K562 (cell line): Measurements from ENCODE around the gene ENPP7. TPM values are rescaled to one million over a fixed set of nuclear protein-coding genes. Genes with fewer than 3 reads are reported as not detected.

Experiments
- CREBBP ChIP-seq: IDR thresholded peaks from one replicate; pipeline ENCODE4 v1.6.1; 2012; ENCODE audit warnings: low read depth, mild to moderate bottlenecking, control low read depth, inconsistent platforms, low read length
- MCM7 ChIP-seq, 2 experiments: fragments of 450-650 bp; IDR thresholded peaks; 2 replicates each; pipeline ENCODE4 v1.6.1; 2016 to 2018
- POLR2AphosphoS5 ChIP-seq: IDR thresholded peaks from 2 replicates; pipeline ENCODE4 v1.6.1; 2011; ENCODE audit warnings: mild to moderate bottlenecking, low read depth, low read length, moderate library complexity; ENCODE audit not compliant: control insufficient read depth, insufficient read depth
- SLC30A9 ChIP-seq: fragments of 250-450 bp; sonication (Bioruptor Pico); IDR thresholded peaks from 2 replicates; pipeline ENCODE4 v1.8.0; 2022; ENCODE audit warnings: mild to moderate bottlenecking, moderate library complexity
- ZBTB40 ChIP-seq, 2 experiments: fragments of 450-650 bp in 1 of 2; sonication (generic) in 1 of 2; formaldehyde crosslinking in 1 of 2; IDR thresholded peaks; 2 replicates each; pipeline versions ENCODE4 v1.7.1 to v1.9.0; 2016 to 2022; ENCODE audit warnings: inconsistent platforms in 1 of 2, mild to moderate bottlenecking in 1 of 2, missing genetic modification reagents in 1 of 2
- ZFPM2 ChIP-seq: fragments of 250-450 bp; sonication (Bioruptor Pico); IDR thresholded peaks from 2 replicates; pipeline ENCODE4 v1.5.1; 2022; ENCODE audit warnings: mild to moderate bottlenecking
- ZFX ChIP-seq: sonication (generic); formaldehyde crosslinking; IDR thresholded peaks from 2 replicates; pipeline ENCODE4 v1.8.0; 2022; ENCODE audit warnings: mild to moderate bottlenecking, missing genetic modification reagents, moderate library complexity
- ZNF12 ChIP-seq: sonication (generic); formaldehyde crosslinking; IDR thresholded peaks from 2 replicates; pipeline ENCODE4 v1.4.0; 2020; ENCODE audit warnings: mild to moderate bottlenecking, missing genetic modification reagents
- polyA plus RNA-seq, 8 experiments: library from polyadenylated mRNA; depleted of rRNA in 4 of 8; stranded (reverse) in 5 of 8; unstranded in 3 of 8; fragments of >200 nt; fragmentation: Nextera tagmentation in 2 of 8; fragmentation: Illumina TruSeq in 1 of 8; extraction: Ambion mirVana in 2 of 8; extraction: Trizol in 1 of 8; gene quantifications; 2 replicates each; pipeline versions ENCODE4 v1.2.1 to v1.2.3, GENCODE V29; 2011 to 2014; ENCODE audit warnings: inconsistent platforms in 1 of 8, missing spikeins in 1 of 8
- total RNA-seq, 7 experiments: library from RNA; depleted of rRNA in 6 of 7; stranded (reverse); fragments of >200 nt in 6 of 7; fragmentation: Illumina TruSeq in 2 of 7; extraction: Trizol in 2 of 7; gene quantifications; 2 replicates each; pipeline versions ENCODE4 v1.2.1 to v1.2.3, GENCODE V29; 2011 to 2021; ENCODE audit warnings: low replicate concordance in 1 of 7

ENPP7 gene
- total and polyA plus RNA-seq, 9 of the 15 experiments (the other 6 are each of a cell fraction or from before 2014, with no cell fraction given) = not detected

- no peak for TF ChIP-seq ZBTB40 (IDR thresholded peaks at IDR 0.05)
- TF ChIP-seq ZBTB40 (CRISPR knock-in tag; IDR thresholded peaks at IDR 0.05) = no peak
- no peak for TF ChIP-seq POLR2AphosphoS5
- TF ChIP-seq SLC30A9 (CRISPR knock-in tag) = no peak
- no peak for TF ChIP-seq MCM7 (IDR thresholded peaks at IDR 0.05)
- TF ChIP-seq ZFX (CRISPR knock-in tag) = no peak
- TF ChIP-seq CREBBP = no peak
- TF ChIP-seq ZNF12 (CRISPR knock-in tag) = no peak
- no peak for TF ChIP-seq ZFPM2 (CRISPR knock-in tag)
Observed at GRCh38 chr17:79690988-79691836, 39.5 kb upstream of the ENPP7 start (continued).
